GM19043 (cell line): ENCODE results near the gene SRPK2.
"Not testable (repeated sequence)": the region's sequence is repeated elsewhere in the genome, so short reads cannot be mapped to it uniquely, and the experiment has no call there.

Experiments used
- ATAC-seq: cut with Tn5 transposase; IDR thresholded peaks from one replicate; pipeline ENCODE4 v1.9.1; 2021; ENCODE audit warnings: low read depth; ENCODE audit not compliant: unreplicated experiment

SRPK2 gene

GRCh38 chr7:105345003-105345402 lies 43.7 kb downstream of the SRPK2 start:
- ATAC-seq, result no peak

DNA sequence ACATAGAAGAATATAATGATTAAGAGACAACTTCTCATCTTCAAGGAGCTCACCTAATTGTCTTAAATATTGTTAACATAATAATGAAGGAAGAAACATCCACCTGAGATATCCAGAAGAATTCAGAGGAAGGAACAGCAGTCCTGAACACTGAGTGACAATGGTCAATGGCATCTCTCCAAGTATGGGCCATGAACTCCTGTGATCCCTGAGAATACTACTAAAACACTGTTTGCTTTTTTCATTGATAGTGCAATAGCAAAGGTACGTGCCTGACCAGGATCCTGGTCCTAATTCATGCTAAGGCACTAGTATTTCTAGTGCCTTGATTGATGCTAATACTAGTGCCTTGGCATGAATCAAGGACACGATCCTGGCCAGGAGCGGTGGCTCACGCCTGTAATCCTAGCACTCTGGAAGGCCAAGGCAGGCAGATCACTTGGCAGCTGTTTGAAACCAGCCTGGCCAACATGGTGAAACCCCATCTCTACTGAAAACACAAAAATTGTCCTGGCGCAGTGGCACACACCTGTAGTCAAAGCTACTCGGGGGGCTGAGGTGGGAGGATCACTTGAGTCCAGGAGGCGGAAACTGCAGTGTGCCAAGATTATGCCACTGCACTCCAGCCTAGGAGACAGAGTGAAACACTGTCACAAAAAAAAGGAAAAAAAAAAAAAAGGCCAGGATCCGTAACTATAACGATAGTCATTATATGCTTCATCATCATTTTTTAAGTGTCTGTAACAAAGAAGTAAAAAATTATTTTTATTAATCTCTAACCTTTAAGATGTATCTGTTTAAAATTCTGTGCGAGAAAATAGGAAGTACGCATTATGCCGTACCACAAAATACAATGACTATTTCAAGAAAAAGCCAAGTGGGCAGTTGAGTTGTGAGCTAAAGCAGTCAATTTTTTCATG lies 49.1 kb downstream of the SRPK2 start:
- ATAC-seq, result no peak

DNA sequence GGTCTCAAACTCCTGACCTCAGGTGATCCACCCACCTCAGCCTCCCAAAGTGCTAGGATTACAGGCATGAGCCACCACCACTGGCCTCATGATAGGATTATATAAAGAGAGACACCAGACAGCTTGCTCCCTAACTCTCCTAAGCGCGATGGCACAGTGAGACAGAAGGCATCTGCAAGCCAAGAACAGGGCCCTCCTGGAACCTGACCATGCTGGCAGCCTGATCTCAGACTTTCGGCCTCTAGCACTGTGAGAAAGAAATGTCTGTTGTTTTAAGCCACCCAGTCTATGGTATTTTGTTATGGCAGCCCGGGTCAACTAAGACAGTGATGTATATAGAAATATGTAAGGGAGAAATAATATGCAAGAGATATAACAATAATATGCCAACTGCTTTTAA lies 51.2 kb downstream of the SRPK2 start:
- no peak for ATAC-seq

- no peak for ATAC-seq
Observed at GRCh38 chr7:105336009-105336408, 52.7 kb downstream of the SRPK2 start.

GRCh38 chr7:105332661-105333060 lies 56.1 kb downstream of the SRPK2 start:
- ATAC-seq, result not testable (repeated sequence)

DNA sequence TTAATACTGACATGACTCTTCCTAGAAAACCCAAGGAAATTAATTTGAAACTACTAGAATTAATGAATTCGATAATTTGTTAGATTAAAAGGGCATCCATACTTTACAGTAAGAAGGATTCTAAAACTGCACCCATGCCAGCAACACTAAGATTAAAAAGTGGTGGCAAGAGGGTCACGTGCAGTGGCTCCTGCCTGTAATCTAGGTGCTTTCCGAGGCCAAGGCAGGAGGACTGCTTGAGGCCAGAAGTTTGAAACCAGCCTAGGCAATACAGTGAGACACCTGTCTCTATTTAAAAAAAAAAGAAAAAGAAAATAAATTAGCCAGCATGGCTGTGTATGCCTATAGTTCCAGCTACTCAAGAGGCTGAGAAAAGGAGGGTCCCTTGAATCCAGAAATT lies 58.2 kb downstream of the SRPK2 start:
- ATAC-seq, result no peak

- no peak for ATAC-seq
Observed at GRCh38 chr7:105327201-105327600, 61.5 kb downstream of the SRPK2 start.

DNA sequence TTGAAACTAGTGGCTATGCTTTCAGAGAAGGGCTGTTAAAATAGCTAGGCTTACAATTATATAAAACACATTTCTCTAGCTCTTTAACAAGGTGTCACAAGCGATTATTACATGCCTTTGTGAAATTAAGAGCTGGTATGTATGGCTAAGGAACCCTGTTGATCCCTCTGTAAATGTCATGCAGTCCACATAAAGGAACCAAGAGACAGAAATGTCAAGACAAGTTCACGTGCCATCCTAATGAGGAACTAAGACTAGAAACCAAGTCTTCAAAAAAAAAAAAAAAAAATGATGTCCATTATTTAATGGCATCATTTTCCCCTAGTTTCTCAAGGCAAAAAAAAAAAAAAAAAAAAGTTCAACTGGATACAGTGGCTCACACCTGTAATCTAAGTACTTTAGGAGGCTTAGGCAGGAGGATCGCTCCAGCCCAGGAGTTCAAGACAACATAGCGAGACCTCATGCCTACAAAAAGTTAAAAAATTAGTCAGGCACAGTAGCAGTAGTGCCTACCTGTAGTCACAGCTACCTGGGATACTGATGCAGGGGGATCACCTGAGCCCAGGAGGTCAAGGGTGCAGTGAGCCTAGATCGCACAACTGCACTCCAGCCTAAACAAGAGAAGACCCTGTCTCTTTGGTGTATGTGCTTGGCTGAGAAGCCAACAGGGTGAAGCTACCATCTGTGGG lies 63.4 kb downstream of the SRPK2 start:
- peak; percentile 64 for ATAC-seq

- not testable (repeated sequence) for ATAC-seq
Observed at GRCh38 chr7:105324606-105325005, 64.1 kb downstream of the SRPK2 start.

DNA sequence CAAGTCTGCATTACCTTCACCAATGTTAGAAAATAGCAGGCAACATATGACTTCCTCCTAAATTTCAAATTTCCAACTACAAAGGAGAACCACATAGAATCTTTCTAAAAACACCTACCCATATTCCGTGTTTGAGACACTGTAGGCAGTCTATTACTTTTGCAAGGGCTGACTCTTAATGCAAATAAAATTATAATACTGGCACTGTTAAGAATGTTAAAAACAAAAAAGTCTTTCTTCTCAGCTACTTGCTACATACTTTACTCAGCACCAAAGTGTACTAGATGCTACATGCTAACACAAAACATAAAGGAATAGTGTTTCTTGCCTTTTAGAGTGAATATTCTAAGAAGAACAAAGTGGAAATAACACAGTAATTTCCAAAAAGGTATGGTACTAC lies 65.4 kb downstream of the SRPK2 start:
- no peak for ATAC-seq

DNA sequence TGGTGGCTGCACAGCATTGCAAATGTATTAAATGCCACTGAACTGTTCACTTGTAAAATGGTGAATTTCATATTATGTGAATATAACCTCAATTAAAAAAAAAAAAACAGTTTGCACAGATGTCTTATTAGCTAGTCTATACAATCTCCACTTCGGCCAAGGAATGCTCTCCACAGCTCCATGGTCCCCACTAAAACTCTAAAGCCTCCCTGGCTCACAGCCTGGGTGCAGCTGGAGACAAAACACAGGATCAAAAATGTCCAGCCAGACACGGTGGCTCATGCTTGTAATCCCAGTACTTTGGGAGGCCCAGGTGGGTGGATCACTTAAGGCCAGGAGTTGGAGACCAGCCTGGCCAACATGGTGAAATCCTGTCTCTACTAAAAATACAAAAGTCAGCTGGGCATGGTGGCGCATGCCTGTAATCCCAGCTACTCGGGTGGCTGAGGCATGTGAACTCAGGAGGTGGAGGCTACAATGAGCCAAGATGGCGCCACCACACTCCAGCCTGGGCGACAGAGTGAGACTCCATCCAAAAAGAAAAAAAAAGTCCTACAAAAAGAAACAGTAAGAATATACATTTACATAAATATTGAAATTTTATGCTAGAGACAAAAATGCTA lies 66.0 kb downstream of the SRPK2 start:
- no peak for ATAC-seq

- ATAC-seq, result no peak
Observed at GRCh38 chr7:105321754-105322455, 66.8 kb downstream of the SRPK2 start.

DNA sequence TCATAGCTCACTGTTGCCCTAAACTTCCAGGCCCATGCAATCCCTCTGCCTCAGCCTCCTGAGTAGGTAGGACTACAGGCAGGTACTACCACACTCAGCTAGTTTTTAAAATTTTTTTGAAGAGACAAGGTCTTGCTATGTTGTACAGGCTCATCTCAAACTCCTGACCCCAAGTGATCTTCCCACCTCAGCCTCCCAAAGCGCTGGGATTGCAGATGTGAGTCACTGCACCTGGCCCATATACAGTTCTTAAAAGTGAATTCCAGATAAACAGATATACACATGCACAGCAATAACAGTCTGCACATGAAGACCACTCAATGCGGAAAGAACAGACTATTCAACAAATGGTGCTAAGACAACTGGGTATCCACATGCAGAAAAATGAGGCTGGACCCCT lies 67.8 kb downstream of the SRPK2 start:
- ATAC-seq, result no peak

GRCh38 chr7:105319578-105319977 lies 69.1 kb downstream of the SRPK2 start:
- no peak for ATAC-seq

GRCh38 chr7:105316578-105317344 lies 72.0 kb downstream of the SRPK2 start:
- no peak for ATAC-seq

GRCh38 chr7:105315357-105315756 lies 73.4 kb downstream of the SRPK2 start:
- ATAC-seq, result no peak

- ATAC-seq, result no peak
Observed at GRCh38 chr7:105309235-105310169, 79.2 kb downstream of the SRPK2 start.

GRCh38 chr7:105307163-105307672 lies 81.5 kb downstream of the SRPK2 start:
- ATAC-seq, result no peak

GRCh38 chr7:105306298-105306748 lies 82.4 kb downstream of the SRPK2 start:
- ATAC-seq, result no peak
